Caco-2 (cell line): ENCODE measurements around the gene PTPN3. TPM values are rescaled to one million over a fixed set of nuclear protein-coding genes. Genes with fewer than 3 reads are reported as not detected.

Experiments
- BruUV-seq: library from RNA; stranded (reverse); fragments of 400-500 nt; replicated peaks from 2 replicates; lab custom pipeline; 2021; lab: Mats Ljungman, UMichigan
- CTCF ChIA-PET: fragments of 300-600 bp; sonication (Branson Sonifier 250); formaldehyde crosslinking; loops from one replicate; lab custom pipeline; 2022; ENCODE audit warnings: antibody characterized with exemption; lab: Charles Lee
- POLR2A ChIA-PET: fragments of 300-600 bp; sonication (Branson Sonifier 250); formaldehyde crosslinking; loops from one replicate; lab custom pipeline; 2022; ENCODE audit warnings: antibody characterized with exemption; lab: Charles Lee
- DNase-seq, 2 experiments: peaks; one replicate each; pipeline versions ENCODE4 v3.0.0 to v3.0.0-alpha.2; 2020 to 2022
- H3K27me3 ChIP-seq: replicated peaks from 2 replicates; pipeline ENCODE4 v1.6.0; 2011; ENCODE audit warnings: low read length; ENCODE audit not compliant: control insufficient read depth, insufficient read depth
- H3K36me3 ChIP-seq: 2 replicates; pipeline ENCODE4 v1.5.1; 2011; ENCODE audit warnings: low read length; ENCODE audit not compliant: control insufficient read depth, insufficient read depth
- H3K4me1 ChIP-seq: fragments of 250-450 bp; sonication (Bioruptor Pico); 2 replicates; pipeline ENCODE4 v1.5.1; 2020; ENCODE audit warnings: mild to moderate bottlenecking
- H3K4me3 ChIP-seq: 2 replicates; pipeline ENCODE4 v1.5.1; 2011; ENCODE audit warnings: low read depth, mild to moderate bottlenecking, control low read depth, low read length
- H3K9me3 ChIP-seq: fragments of 250-450 bp; sonication (Bioruptor Pico); 2 replicates; pipeline ENCODE4 v1.5.1; 2020; ENCODE audit warnings: mild to moderate bottlenecking, moderate library complexity
- H3K27ac Mint-ChIP-seq: one replicate; pipeline ENCODE4 v1.8.0; 2022; ENCODE audit warnings: mixed read lengths; ENCODE audit not compliant: unreplicated experiment
- H3K27me3 Mint-ChIP-seq: one replicate; pipeline ENCODE4 v1.8.0; 2022; ENCODE audit warnings: mixed read lengths; ENCODE audit not compliant: insufficient read depth, unreplicated experiment
- H3K36me3 Mint-ChIP-seq: one replicate; pipeline ENCODE4 v1.8.0; 2022; ENCODE audit warnings: mild to moderate bottlenecking, mixed read lengths; ENCODE audit not compliant: insufficient read depth, unreplicated experiment
- H3K4me1 Mint-ChIP-seq: one replicate; pipeline ENCODE4 v1.8.0; 2022; ENCODE audit warnings: low read depth, mixed read lengths; ENCODE audit not compliant: unreplicated experiment
- H3K4me3 Mint-ChIP-seq: one replicate; pipeline ENCODE4 v1.8.0; 2022; ENCODE audit warnings: mild to moderate bottlenecking, moderate library complexity, mixed read lengths; ENCODE audit not compliant: unreplicated experiment
- H3K9me3 Mint-ChIP-seq: one replicate; pipeline ENCODE4 v1.8.0; 2022; ENCODE audit warnings: mixed read lengths; ENCODE audit not compliant: unreplicated experiment
- intact Hi-C: fragments of 100-400 bp; cut with micrococcal nuclease; formaldehyde crosslinking; loops from one replicate; pipeline ENCODE4 v1.10.0; 2022; ENCODE audit not compliant: unreplicated experiment
- total RNA-seq: library from RNA; stranded (reverse); gene quantifications from 2 replicates; pipeline ENCODE4 v1.2.3, GENCODE V29; 2022
- TF ChIP-seq, protein P1 (sequence below), 2 experiments: fragments of 200-600 bp in 1 of 2; IDR thresholded peaks; 1 replicate in 1 of 2; 2 replicates in 1 of 2; pipeline versions ENCODE4 v1.5.1 to v1.8.0; 2011 to 2022; ENCODE audit warnings: antibody characterized with exemption in 1 of 2, control low read depth in 1 of 2, inconsistent platforms in 1 of 2, low read depth in 1 of 2, low read length in 1 of 2, mild to moderate bottlenecking in 1 of 2, moderate library complexity in 1 of 2; ENCODE audit not compliant: insufficient read depth in 1 of 2, severe bottlenecking in 1 of 2, unreplicated experiment in 1 of 2

PTPN3 gene
- total RNA-seq, 1 experiment from 2014 or later, result 12.4 TPM

DNA sequence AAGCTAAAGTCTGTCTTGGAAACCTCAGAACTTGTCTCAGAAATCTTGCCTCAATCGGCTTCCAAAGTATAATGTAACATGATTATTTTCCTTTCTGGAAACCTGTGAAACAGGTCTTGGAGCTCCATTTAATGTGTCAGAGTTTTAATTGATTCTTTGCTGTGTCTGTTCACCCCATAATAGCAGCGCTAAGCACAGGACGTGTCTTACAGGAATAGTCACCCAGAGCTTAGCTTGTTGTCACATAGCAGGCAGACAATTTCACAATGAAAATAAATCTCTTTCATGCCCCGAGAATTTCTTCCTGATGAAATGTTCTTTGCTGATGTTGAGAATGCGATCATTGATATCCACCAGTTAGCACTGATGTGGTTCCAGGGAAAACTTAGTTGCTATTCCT is 40.2 kb upstream of the PTPN3 start:
- no peak overlapping the region for H3K27ac Mint-ChIP-seq
- Histone ChIP-seq H3K27me3 (no peaks in the 10 kb centered on the region), H3K9me3 (no peaks in the 10 kb centered on the region)

GRCh38 chr9:109537288-109537687 is 39.2 kb upstream of the PTPN3 start:
- Mint-ChIP-seq H3K27me3 (peaks cover 18% of the 10 kb centered on the region), H3K4me3 (no peak overlapping the region), H3K9me3 (no peaks in the 10 kb centered on the region), H3K36me3 (no peaks in the 10 kb centered on the region), H3K4me1 (no peaks in the 10 kb centered on the region), H3K27ac (no peak overlapping the region)
- H3K4me3 ChIP-seq, result no peak overlapping the region
- ChIA-PET CTCF (no interaction called here), POLR2A (no interaction called here)
- H3K36me3 ChIP-seq, result no peaks in the 10 kb centered on the region
- BruUV-seq, result no TSS peak
- no peaks in the 10 kb centered on the region for H3K9me3 ChIP-seq
- TF ChIP-seq, protein P1, sequence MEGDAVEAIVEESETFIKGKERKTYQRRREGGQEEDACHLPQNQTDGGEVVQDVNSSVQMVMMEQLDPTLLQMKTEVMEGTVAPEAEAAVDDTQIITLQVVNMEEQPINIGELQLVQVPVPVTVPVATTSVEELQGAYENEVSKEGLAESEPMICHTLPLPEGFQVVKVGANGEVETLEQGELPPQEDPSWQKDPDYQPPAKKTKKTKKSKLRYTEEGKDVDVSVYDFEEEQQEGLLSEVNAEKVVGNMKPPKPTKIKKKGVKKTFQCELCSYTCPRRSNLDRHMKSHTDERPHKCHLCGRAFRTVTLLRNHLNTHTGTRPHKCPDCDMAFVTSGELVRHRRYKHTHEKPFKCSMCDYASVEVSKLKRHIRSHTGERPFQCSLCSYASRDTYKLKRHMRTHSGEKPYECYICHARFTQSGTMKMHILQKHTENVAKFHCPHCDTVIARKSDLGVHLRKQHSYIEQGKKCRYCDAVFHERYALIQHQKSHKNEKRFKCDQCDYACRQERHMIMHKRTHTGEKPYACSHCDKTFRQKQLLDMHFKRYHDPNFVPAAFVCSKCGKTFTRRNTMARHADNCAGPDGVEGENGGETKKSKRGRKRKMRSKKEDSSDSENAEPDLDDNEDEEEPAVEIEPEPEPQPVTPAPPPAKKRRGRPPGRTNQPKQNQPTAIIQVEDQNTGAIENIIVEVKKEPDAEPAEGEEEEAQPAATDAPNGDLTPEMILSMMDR (IDR thresholded peaks at IDR 0.05; ENCODE audit: insufficient read depth in 1 of 2, low read depth in 1 of 2, low read length in 1 of 2, severe bottlenecking in 1 of 2, unreplicated experiment in 1 of 2), result no peak
- H3K27me3 ChIP-seq, result no peaks in the 10 kb centered on the region
- intact Hi-C loops, result no loop called here
- no peaks in the 10 kb centered on the region for H3K4me1 ChIP-seq
- DNase-seq, result no peak

More for the DNA sequence above, 40.2 kb upstream of the PTPN3 start:
- ChIA-PET CTCF (no interaction called here), POLR2A (no interaction called here)
- Mint-ChIP-seq H3K27me3 (peaks cover 18% of the 10 kb centered on the region), H3K4me1 (no peaks in the 10 kb centered on the region), H3K9me3 (no peaks in the 10 kb centered on the region), H3K36me3 (no peaks in the 10 kb centered on the region), H3K4me3 (no peak overlapping the region)
- Histone ChIP-seq H3K36me3 (no peaks in the 10 kb centered on the region), H3K4me1 (no peaks in the 10 kb centered on the region), H3K4me3 (no peak overlapping the region)
- no peak for DNase-seq
- TF ChIP-seq, protein P1 (IDR thresholded peaks at IDR 0.05; ENCODE audit: insufficient read depth in 1 of 2, low read depth in 1 of 2, low read length in 1 of 2, severe bottlenecking in 1 of 2, unreplicated experiment in 1 of 2), result no peak
- BruUV-seq, result no TSS peak
- intact Hi-C loops, result no loop called here

DNA sequence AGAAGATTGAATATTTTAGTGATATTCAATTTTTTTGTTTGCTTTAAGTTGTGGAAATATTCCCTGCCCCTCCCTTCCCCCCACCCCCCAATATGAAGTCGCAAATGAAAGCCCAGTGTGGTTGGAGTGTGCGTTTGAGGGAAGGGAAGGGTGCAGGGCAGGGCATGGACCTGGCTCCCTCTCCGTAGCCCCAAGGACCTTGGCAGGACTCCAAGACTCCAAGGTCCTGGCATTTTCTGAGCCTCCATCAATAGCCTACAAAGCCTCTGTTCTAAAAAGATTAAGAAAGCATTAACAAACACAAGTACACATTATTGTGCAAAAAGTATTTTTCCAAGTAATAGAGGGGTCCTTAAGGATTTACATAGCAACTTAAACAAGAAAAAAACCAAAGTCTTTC is 38.8 kb upstream of the PTPN3 start:
- BruUV-seq, result no TSS peak
- peaks cover 18% of the 10 kb centered on the region for H3K27me3 Mint-ChIP-seq

More for the DNA sequence above, 38.8 kb upstream of the PTPN3 start:
- H3K4me1 Mint-ChIP-seq, result no peaks in the 10 kb centered on the region
- DNase-seq, result no peak
- Histone ChIP-seq H3K4me3 (no peak overlapping the region), H3K27me3 (no peaks in the 10 kb centered on the region), H3K9me3 (no peaks in the 10 kb centered on the region), H3K4me1 (no peaks in the 10 kb centered on the region), H3K36me3 (no peaks in the 10 kb centered on the region)
- intact Hi-C loops, result no loop called here
- ChIA-PET CTCF (no interaction called here), POLR2A (no interaction called here)
- H3K36me3 Mint-ChIP-seq, result no peaks in the 10 kb centered on the region
- no peaks in the 10 kb centered on the region for H3K9me3 Mint-ChIP-seq
- no peak overlapping the region for H3K4me3 Mint-ChIP-seq
- no peak overlapping the region for H3K27ac Mint-ChIP-seq
- TF ChIP-seq, protein P1 (IDR thresholded peaks at IDR 0.05; ENCODE audit: insufficient read depth in 1 of 2, low read depth in 1 of 2, low read length in 1 of 2, severe bottlenecking in 1 of 2, unreplicated experiment in 1 of 2), result no peak
